HG02973 (cell line): Measurements from ENCODE around the gene TAS2R41.

Source experiments
- ATAC-seq: cut with Tn5 transposase; IDR thresholded peaks from one replicate; pipeline ENCODE4 v1.9.1; 2021; ENCODE audit warnings: moderate library complexity; ENCODE audit not compliant: unreplicated experiment

TAS2R41 gene

GRCh38 chr7:143492799-143493739 is 15.4 kb downstream of the TAS2R41 start:
- peak; percentile 24 for ATAC-seq

GRCh38 chr7:143493751-143494150 is 16.1 kb downstream of the TAS2R41 start:
- peak; percentile 61 for ATAC-seq

- ATAC-seq, result no peak
Measured at GRCh38 chr7:143494622-143495021, 16.9 kb downstream of the TAS2R41 start.

GRCh38 chr7:143495851-143496250 is 18.2 kb downstream of the TAS2R41 start:
- ATAC-seq, result no peak

- no peak for ATAC-seq
Measured at GRCh38 chr7:143496263-143496662, 18.6 kb downstream of the TAS2R41 start.

- ATAC-seq, result no peak
Measured at GRCh38 chr7:143497008-143497795, 19.5 kb downstream of the TAS2R41 start.

- ATAC-seq, result no peak
Measured at GRCh38 chr7:143499246-143499645, 21.6 kb downstream of the TAS2R41 start.

- no peak for ATAC-seq
Measured at GRCh38 chr7:143499743-143500348, 22.2 kb downstream of the TAS2R41 start.

- ATAC-seq, result no peak
Measured at GRCh38 chr7:143503261-143503660, 25.6 kb downstream of the TAS2R41 start.

- no peak for ATAC-seq
Measured at GRCh38 chr7:143504215-143504936, 26.7 kb downstream of the TAS2R41 start.

- ATAC-seq, result no peak
Measured at GRCh38 chr7:143504937-143505297, 27.2 kb downstream of the TAS2R41 start.

- ATAC-seq, result no peak
Measured at GRCh38 chr7:143505838-143506237, 28.2 kb downstream of the TAS2R41 start.

- ATAC-seq, result no peak
Measured at GRCh38 chr7:143507094-143507518, 29.4 kb downstream of the TAS2R41 start.

- no peak for ATAC-seq
Measured at GRCh38 chr7:143507534-143508055, 29.9 kb downstream of the TAS2R41 start.

- no peak for ATAC-seq
Measured at GRCh38 chr7:143510854-143511592, 33.4 kb downstream of the TAS2R41 start.

- ATAC-seq, result no peak
Measured at GRCh38 chr7:143511593-143512047, 33.9 kb downstream of the TAS2R41 start.

- ATAC-seq, result no peak
Measured at GRCh38 chr7:143512488-143513340, 35.0 kb downstream of the TAS2R41 start.

- ATAC-seq, result no peak
Measured at GRCh38 chr7:143514487-143514886, 36.8 kb downstream of the TAS2R41 start.
